ENCODE results near the gene ATF6.

DNA sequence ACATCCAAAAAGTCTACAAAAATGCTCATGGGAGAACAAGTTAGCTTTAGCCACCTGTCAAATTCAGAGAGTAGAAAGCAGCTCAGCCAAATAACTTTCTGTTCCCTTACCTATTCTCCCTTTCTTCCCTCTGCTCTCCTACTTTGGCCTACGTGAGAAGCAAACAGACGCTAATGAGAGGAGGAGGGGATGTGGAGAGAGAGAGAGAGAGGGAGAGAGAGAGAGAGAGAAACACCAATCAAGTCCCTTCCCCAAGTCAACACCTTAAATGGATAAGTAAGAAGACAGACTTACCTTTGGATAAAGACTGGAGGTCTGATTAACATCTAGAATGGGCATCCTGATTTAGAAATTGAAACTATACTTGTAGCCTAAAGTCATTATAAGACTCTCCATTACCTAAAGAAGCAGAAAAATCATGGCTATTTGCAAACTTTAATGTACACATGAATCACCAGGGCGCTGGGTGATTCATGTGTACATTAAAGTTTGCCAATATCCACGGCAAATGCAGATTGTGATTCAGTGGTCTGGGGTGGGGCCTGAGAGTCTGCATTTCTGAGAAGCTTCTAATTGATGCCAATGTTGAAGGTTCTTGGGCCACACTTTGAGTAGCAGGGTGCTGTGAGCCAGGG lies 29.7 kb upstream of the ATF6 start:
- TF ChIP-seq EZH2phosphoT487 (IDR thresholded peaks at IDR 0.05; ENCODE audit: borderline replicate concordance): no peak
- no peak for TF ChIP-seq POLR2A (IDR thresholded peaks at IDR 0.05; ENCODE audit: borderline replicate concordance, extremely low read depth, insufficient read depth, insufficient read length)
- no peak for TF ChIP-seq YY1 (IDR thresholded peaks at IDR 0.05; ENCODE audit: extremely low read depth, insufficient replicate concordance, low read depth, low read length)
- TF ChIP-seq POLR2AphosphoS5 (IDR thresholded peaks at IDR 0.05; ENCODE audit: low read depth, low read length): no peak
- TF ChIP-seq, protein P1, sequence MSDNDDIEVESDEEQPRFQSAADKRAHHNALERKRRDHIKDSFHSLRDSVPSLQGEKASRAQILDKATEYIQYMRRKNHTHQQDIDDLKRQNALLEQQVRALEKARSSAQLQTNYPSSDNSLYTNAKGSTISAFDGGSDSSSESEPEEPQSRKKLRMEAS (IDR thresholded peaks at IDR 0.05): no peak
- TF ChIP-seq, protein P2, sequence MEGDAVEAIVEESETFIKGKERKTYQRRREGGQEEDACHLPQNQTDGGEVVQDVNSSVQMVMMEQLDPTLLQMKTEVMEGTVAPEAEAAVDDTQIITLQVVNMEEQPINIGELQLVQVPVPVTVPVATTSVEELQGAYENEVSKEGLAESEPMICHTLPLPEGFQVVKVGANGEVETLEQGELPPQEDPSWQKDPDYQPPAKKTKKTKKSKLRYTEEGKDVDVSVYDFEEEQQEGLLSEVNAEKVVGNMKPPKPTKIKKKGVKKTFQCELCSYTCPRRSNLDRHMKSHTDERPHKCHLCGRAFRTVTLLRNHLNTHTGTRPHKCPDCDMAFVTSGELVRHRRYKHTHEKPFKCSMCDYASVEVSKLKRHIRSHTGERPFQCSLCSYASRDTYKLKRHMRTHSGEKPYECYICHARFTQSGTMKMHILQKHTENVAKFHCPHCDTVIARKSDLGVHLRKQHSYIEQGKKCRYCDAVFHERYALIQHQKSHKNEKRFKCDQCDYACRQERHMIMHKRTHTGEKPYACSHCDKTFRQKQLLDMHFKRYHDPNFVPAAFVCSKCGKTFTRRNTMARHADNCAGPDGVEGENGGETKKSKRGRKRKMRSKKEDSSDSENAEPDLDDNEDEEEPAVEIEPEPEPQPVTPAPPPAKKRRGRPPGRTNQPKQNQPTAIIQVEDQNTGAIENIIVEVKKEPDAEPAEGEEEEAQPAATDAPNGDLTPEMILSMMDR (IDR thresholded peaks at IDR 0.05 in 2 of 3, conservative IDR thresholded peaks at IDR 0.05 in 1 of 3; ENCODE audit: borderline replicate concordance in 1 of 3, insufficient read depth in 1 of 3, low read depth in 2 of 3, low read length in 2 of 3): no peak
- no peak for TF ChIP-seq EZH2 (IDR thresholded peaks at IDR 0.05)
- TF ChIP-seq, protein P3, sequence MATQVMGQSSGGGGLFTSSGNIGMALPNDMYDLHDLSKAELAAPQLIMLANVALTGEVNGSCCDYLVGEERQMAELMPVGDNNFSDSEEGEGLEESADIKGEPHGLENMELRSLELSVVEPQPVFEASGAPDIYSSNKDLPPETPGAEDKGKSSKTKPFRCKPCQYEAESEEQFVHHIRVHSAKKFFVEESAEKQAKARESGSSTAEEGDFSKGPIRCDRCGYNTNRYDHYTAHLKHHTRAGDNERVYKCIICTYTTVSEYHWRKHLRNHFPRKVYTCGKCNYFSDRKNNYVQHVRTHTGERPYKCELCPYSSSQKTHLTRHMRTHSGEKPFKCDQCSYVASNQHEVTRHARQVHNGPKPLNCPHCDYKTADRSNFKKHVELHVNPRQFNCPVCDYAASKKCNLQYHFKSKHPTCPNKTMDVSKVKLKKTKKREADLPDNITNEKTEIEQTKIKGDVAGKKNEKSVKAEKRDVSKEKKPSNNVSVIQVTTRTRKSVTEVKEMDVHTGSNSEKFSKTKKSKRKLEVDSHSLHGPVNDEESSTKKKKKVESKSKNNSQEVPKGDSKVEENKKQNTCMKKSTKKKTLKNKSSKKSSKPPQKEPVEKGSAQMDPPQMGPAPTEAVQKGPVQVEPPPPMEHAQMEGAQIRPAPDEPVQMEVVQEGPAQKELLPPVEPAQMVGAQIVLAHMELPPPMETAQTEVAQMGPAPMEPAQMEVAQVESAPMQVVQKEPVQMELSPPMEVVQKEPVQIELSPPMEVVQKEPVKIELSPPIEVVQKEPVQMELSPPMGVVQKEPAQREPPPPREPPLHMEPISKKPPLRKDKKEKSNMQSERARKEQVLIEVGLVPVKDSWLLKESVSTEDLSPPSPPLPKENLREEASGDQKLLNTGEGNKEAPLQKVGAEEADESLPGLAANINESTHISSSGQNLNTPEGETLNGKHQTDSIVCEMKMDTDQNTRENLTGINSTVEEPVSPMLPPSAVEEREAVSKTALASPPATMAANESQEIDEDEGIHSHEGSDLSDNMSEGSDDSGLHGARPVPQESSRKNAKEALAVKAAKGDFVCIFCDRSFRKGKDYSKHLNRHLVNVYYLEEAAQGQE (IDR thresholded peaks at IDR 0.05; ENCODE audit: low read depth): no peak
- TF ChIP-seq SP1 (IDR thresholded peaks at IDR 0.05; ENCODE audit: low read depth): no peak
- TF ChIP-seq SRF (IDR thresholded peaks at IDR 0.05; ENCODE audit: low read depth): no peak
- TF ChIP-seq TCF7L2 (IDR thresholded peaks at IDR 0.05; ENCODE audit: borderline replicate concordance, extremely low read depth, insufficient read depth, insufficient read length): no peak
- TF ChIP-seq, protein P4, sequence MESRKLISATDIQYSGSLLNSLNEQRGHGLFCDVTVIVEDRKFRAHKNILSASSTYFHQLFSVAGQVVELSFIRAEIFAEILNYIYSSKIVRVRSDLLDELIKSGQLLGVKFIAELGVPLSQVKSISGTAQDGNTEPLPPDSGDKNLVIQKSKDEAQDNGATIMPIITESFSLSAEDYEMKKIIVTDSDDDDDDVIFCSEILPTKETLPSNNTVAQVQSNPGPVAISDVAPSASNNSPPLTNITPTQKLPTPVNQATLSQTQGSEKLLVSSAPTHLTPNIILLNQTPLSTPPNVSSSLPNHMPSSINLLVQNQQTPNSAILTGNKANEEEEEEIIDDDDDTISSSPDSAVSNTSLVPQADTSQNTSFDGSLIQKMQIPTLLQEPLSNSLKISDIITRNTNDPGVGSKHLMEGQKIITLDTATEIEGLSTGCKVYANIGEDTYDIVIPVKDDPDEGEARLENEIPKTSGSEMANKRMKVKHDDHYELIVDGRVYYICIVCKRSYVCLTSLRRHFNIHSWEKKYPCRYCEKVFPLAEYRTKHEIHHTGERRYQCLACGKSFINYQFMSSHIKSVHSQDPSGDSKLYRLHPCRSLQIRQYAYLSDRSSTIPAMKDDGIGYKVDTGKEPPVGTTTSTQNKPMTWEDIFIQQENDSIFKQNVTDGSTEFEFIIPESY (IDR thresholded peaks at IDR 0.05; ENCODE audit: extremely low read depth, insufficient replicate concordance, low read length): no peak
- no peak for TF ChIP-seq ELF1 (IDR thresholded peaks at IDR 0.05; ENCODE audit: borderline replicate concordance, low read depth)
- TF ChIP-seq SIN3A (IDR thresholded peaks at IDR 0.05; ENCODE audit: low read depth): no peak

Data from HCT116 (cell line).